Heart left ventricle (tissue), 13 donors: ENCODE results near the gene DNER.

Experiments used
- CTCF ChIP-seq, 12 donors: fragments of 200-600 bp; sonication (generic) in 4 of 12; IDR thresholded peaks; one replicate each; pipeline versions ENCODE4 v1.5.0 to v1.8.0; 2018 to 2022; ENCODE audit warnings: antibody characterized with exemption in 12 of 12, mild to moderate bottlenecking in 5 of 12
- POLR2A ChIP-seq, 2 donors: fragments of 450-650 bp; IDR thresholded peaks; one replicate each; pipeline ENCODE4 v1.6.1; 2017; ENCODE audit warnings: antibody characterized with exemption in 2 of 2, mild to moderate bottlenecking in 2 of 2, moderate library complexity in 2 of 2
- donor health status: ischemic (EF 13 %, LVEDD 7.1; RV severe dilation, severe dysfunction).
- donor health status: DM: no; HTN: yes; CAD: no.
- donor health status: DM: no; HTN: no; CAD: no.
- donor health status: ischemic (EF 25% LVEDD 6.9; RV normal size, moderate dysfunction).
- donor health status: ischemic (EF 25% LVEDD 5.7; RV mildly dilated, moderate dysfunction).
- donor health status: ischemic (EF 35%, LVEDD 5.7; RV mildly dilated, moderate dysfunction).
- donor health status: nonischemic (EF 11% LVEDD 7.7; RV severe dilation, severe dysfunction).
- donor health status: DM: yes; HTN: yes; CAD: no.
- donor health status: PGD.
- donor health status: ischemic (EF 29% LVEDD 5.4; RV normal size, mild dysfunction).
- donor health status: nonischemic (EF 23%, LVEDD 6.1; RV moderate dilation, normal function).

- TF ChIP-seq CTCF (IDR thresholded peaks at IDR 0.05) (no peak), POLR2A (IDR thresholded peaks at IDR 0.05) (no peak)
Observed at GRCh38 chr2:229403296-229403695, 311.1 kb downstream of the DNER start.
